HuH-7 (cell line): Measurements from ENCODE around the gene RNF207.
"Not testable (repeated sequence)": the region's sequence is repeated elsewhere in the genome, so short reads cannot be mapped to it uniquely, and the experiment has no call there.

Experiments used
- DNase-seq: peaks from one replicate; pipeline ENCODE4 v3.0.0; 2011; ENCODE audit warnings: low spot score

RNF207 gene

GRCh38 chr1:6200188-6200809, 5.6 kb upstream of the RNF207 start:
- no peak for DNase-seq

- no peak for DNase-seq
Observed at GRCh38 chr1:6202256-6202655, 3.7 kb upstream of the RNF207 start.

- no peak for DNase-seq
Observed at GRCh38 chr1:6206520-6206855, 569 bp downstream of the RNF207 start.

GRCh38 chr1:6207075-6207885, 1.4 kb downstream of the RNF207 start:
- no peak for DNase-seq

GRCh38 chr1:6207921-6208320, 2.0 kb downstream of the RNF207 start:
- no peak for DNase-seq

GRCh38 chr1:6208723-6209660, 3.1 kb downstream of the RNF207 start:
- no peak for DNase-seq

GRCh38 chr1:6209661-6210580, 4.0 kb downstream of the RNF207 start:
- no peak for DNase-seq

GRCh38 chr1:6210591-6211355, 4.9 kb downstream of the RNF207 start:
- DNase-seq: no peak

- no peak for DNase-seq
Observed at GRCh38 chr1:6211731-6212130, 5.8 kb downstream of the RNF207 start.

- DNase-seq: no peak
Observed at GRCh38 chr1:6212193-6212959, 6.5 kb downstream of the RNF207 start.

- no peak for DNase-seq
Observed at GRCh38 chr1:6218375-6219164, 12.7 kb downstream of the RNF207 start.

GRCh38 chr1:6219641-6220040, 13.7 kb downstream of the RNF207 start:
- DNase-seq: not testable (repeated sequence)

- DNase-seq: no peak
Observed at GRCh38 chr1:6220236-6220635, 14.3 kb downstream of the RNF207 start.

- no peak for DNase-seq
Observed at GRCh38 chr1:6221210-6221784, 15.4 kb downstream of the RNF207 start.

GRCh38 chr1:6222636-6223035, 16.7 kb downstream of the RNF207 start:
- no peak for DNase-seq

- no peak for DNase-seq
Observed at GRCh38 chr1:6223617-6224016, 17.7 kb downstream of the RNF207 start.

- DNase-seq: no peak
Observed at GRCh38 chr1:6224718-6225117, 18.8 kb downstream of the RNF207 start.

- no peak for DNase-seq
Observed at GRCh38 chr1:6225651-6226050, 19.7 kb downstream of the RNF207 start.

GRCh38 chr1:6233376-6233775, 27.5 kb downstream of the RNF207 start:
- DNase-seq: no peak
